ENCODE measurements around the gene KIF1B.

KIF1B gene

GRCh38 chr1:10210841-10211804, 753 bp downstream of the KIF1B start:
- TF ChIP-seq CTCF (IDR thresholded peaks at IDR 0.05) (no peak), ZFX (IDR thresholded peaks at IDR 0.05; ENCODE audit: borderline replicate concordance) (no peak)
- H3K27ac ChIP-seq = peak overlapping the region; percentile 82

GRCh38 chr1:10211805-10212410, 1.5 kb downstream of the KIF1B start:
- H3K27ac ChIP-seq = peak overlapping the region; percentile 82
- TF ChIP-seq ZFX (IDR thresholded peaks at IDR 0.05; ENCODE audit: borderline replicate concordance) (no peak), CTCF (IDR thresholded peaks at IDR 0.05) (no peak)

- no peak for TF ChIP-seq CTCF (IDR thresholded peaks at IDR 0.05)
- TF ChIP-seq ZFX (IDR thresholded peaks at IDR 0.05; ENCODE audit: borderline replicate concordance) = no peak
- H3K27ac ChIP-seq = peak overlapping the region; percentile 82
Observed at GRCh38 chr1:10212476-10212875, 2.1 kb downstream of the KIF1B start.

GRCh38 chr1:10213186-10213705, 2.9 kb downstream of the KIF1B start:
- TF ChIP-seq CTCF (IDR thresholded peaks at IDR 0.05) (no peak), ZFX (IDR thresholded peaks at IDR 0.05; ENCODE audit: borderline replicate concordance) (no peak)
- H3K27ac ChIP-seq = no peak overlapping the region

GRCh38 chr1:10216090-10216749, 5.8 kb downstream of the KIF1B start:
- TF ChIP-seq ZFX (IDR thresholded peaks at IDR 0.05; ENCODE audit: borderline replicate concordance) (no peak), CTCF (IDR thresholded peaks at IDR 0.05) (no peak)
- no peak overlapping the region for H3K27ac ChIP-seq

- 0 out of 2 replicates have a peak overlapping the region, but pooled peaks have one; percentile 9 for H3K27ac ChIP-seq
- TF ChIP-seq CTCF (IDR thresholded peaks at IDR 0.05) = no peak
- no peak for TF ChIP-seq ZFX (IDR thresholded peaks at IDR 0.05; ENCODE audit: borderline replicate concordance)
Observed at GRCh38 chr1:10217748-10218441, 7.5 kb downstream of the KIF1B start.

Data from 22Rv1 (cell line).